Loucy (cell line): ENCODE results near the gene TUFT1.

Source experiments
- H2AFZ ChIP-seq: fragments of 200-600 bp; sonication (generic); 2 replicates; pipeline ENCODE4 v1.6.0; 2016; ENCODE audit warnings: antibody characterized with exemption, mild to moderate bottlenecking, low read length, moderate library complexity
- H3F3A ChIP-seq: fragments of 200-600 bp; 2 replicates; pipeline ENCODE4 v1.6.0; 2016; ENCODE audit warnings: antibody characterized with exemption, low read depth, mild to moderate bottlenecking
- H3K27me3 ChIP-seq: fragments of 200-600 bp; sonication (generic); 2 replicates; pipeline ENCODE4 v1.6.1; 2014; ENCODE audit warnings: low read length, mild to moderate bottlenecking; ENCODE audit not compliant: insufficient read depth, poor library complexity, severe bottlenecking
- H3K36me3 ChIP-seq: fragments of 200-600 bp; sonication (generic); 2 replicates; pipeline ENCODE4 v1.6.1; 2016; ENCODE audit warnings: low read length; ENCODE audit not compliant: insufficient read depth
- H3K4me1 ChIP-seq: fragments of 200-600 bp; sonication (generic); 2 replicates; pipeline ENCODE4 v1.5.1; 2014; ENCODE audit warnings: low read length, mild to moderate bottlenecking; ENCODE audit not compliant: insufficient read depth, poor library complexity, severe bottlenecking
- H3K4me2 ChIP-seq: fragments of 200-600 bp; sonication (generic); 2 replicates; pipeline ENCODE4 v1.6.0; 2014; ENCODE audit warnings: antibody characterized with exemption, low read length, low read depth, mild to moderate bottlenecking; ENCODE audit not compliant: poor library complexity, severe bottlenecking
- H3K4me3 ChIP-seq: fragments of 200-600 bp; sonication (generic); 2 replicates; pipeline ENCODE4 v1.5.1; 2014; ENCODE audit warnings: low read length, mild to moderate bottlenecking, mixed read lengths; ENCODE audit not compliant: poor library complexity, severe bottlenecking
- H3K79me2 ChIP-seq: fragments of 200-600 bp; sonication (generic); 2 replicates; pipeline ENCODE4 v1.6.1; 2014; ENCODE audit warnings: low read length; ENCODE audit not compliant: insufficient read depth
- H3K9ac ChIP-seq: fragments of 200-600 bp; sonication (generic); 2 replicates; pipeline ENCODE4 v1.6.0; 2014; ENCODE audit warnings: mild to moderate bottlenecking, low read depth, low read length, moderate library complexity; ENCODE audit not compliant: poor library complexity, severe bottlenecking
- H3K9me2 ChIP-seq: fragments of 200-600 bp; sonication (generic); replicated peaks from 2 replicates; pipeline ENCODE4 v1.6.1; 2016; ENCODE audit warnings: low read depth, low read length, mixed read lengths
- H3K9me3 ChIP-seq: fragments of 200-600 bp; sonication (generic); 2 replicates; pipeline ENCODE4 v1.6.1; 2014; ENCODE audit warnings: mild to moderate bottlenecking, antibody characterized with exemption, low read length, low read depth; ENCODE audit not compliant: insufficient read depth
- H4K20me1 ChIP-seq: fragments of 200-600 bp; sonication (generic); 2 replicates; pipeline ENCODE4 v1.6.0; 2014; ENCODE audit warnings: antibody characterized with exemption, low read length, mild to moderate bottlenecking; ENCODE audit not compliant: insufficient read depth, poor library complexity, severe bottlenecking
- EZH2phosphoT487 ChIP-seq: fragments of 200-600 bp; IDR thresholded peaks from 2 replicates; pipeline ENCODE4 v1.6.1; 2018; ENCODE audit warnings: antibody characterized with exemption, mild to moderate bottlenecking, moderate library complexity, borderline replicate concordance
- TF ChIP-seq, protein P1 (sequence below): fragments of 200-600 bp; sonication (generic); conservative IDR thresholded peaks from 2 replicates; pipeline ENCODE4 v1.5.1; 2014; ENCODE audit warnings: mild to moderate bottlenecking, antibody characterized with exemption, low read length

The TUFT1 gene

DNA sequence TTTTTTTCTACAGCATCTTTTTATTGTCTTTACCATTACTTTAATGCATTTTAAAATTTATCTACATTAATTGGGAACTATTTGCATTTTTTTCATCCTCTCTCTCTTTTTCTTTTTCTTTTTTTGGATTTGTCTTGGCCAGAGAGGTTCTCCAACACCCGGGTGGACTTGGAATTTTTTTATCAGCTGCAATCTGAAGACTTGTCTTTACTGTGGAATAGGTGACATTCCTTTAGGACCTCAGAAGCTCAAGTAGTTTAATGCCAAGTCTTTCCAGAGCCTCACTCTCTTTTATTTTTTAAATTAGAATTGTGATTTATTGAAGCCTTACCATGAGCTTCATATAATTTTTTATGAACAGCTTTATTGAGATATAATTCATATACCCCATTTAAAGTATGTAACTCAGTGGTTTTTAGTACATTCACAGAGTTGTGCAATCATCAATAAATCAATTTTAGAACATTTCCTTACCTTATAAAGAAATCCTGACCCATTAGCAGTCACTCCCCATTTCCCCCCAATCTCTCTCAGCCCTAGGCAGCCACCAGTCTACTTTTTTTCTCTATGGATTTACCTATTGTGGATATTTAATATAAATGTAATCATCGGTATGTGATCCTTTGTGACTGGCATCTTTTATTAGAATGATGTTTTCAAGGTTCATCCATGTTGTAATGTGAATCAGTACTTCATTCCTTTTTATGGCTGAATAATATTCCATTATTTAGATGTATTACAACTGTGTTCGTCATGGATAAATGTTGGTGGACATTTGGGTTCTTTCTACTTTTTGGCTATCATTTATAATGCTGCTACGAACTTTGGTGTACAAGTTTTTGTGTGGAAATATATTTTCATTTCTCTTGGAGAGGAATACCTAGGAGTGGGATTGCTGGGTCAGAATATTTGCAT lies 6.2 kb downstream of the TUFT1 start:
- Histone ChIP-seq H2AFZ (no peak overlapping the region), H3K27me3 (no peaks in the 10 kb centered on the region), H3K9ac (no peak overlapping the region), H3K9me3 (no peaks in the 10 kb centered on the region), H4K20me1 (no peaks in the 10 kb centered on the region), H3K79me2 (no peaks in the 10 kb centered on the region), H3K36me3 (no peaks in the 10 kb centered on the region), H3K4me1 (no peaks in the 10 kb centered on the region), H3F3A (no peaks in the 10 kb centered on the region), H3K9me2 (no peaks in the 10 kb centered on the region), H3K4me2 (no peak overlapping the region), H3K4me3 (no peak overlapping the region)
- TF ChIP-seq, protein P1, sequence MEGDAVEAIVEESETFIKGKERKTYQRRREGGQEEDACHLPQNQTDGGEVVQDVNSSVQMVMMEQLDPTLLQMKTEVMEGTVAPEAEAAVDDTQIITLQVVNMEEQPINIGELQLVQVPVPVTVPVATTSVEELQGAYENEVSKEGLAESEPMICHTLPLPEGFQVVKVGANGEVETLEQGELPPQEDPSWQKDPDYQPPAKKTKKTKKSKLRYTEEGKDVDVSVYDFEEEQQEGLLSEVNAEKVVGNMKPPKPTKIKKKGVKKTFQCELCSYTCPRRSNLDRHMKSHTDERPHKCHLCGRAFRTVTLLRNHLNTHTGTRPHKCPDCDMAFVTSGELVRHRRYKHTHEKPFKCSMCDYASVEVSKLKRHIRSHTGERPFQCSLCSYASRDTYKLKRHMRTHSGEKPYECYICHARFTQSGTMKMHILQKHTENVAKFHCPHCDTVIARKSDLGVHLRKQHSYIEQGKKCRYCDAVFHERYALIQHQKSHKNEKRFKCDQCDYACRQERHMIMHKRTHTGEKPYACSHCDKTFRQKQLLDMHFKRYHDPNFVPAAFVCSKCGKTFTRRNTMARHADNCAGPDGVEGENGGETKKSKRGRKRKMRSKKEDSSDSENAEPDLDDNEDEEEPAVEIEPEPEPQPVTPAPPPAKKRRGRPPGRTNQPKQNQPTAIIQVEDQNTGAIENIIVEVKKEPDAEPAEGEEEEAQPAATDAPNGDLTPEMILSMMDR: no peak
- no peak for TF ChIP-seq EZH2phosphoT487

DNA sequence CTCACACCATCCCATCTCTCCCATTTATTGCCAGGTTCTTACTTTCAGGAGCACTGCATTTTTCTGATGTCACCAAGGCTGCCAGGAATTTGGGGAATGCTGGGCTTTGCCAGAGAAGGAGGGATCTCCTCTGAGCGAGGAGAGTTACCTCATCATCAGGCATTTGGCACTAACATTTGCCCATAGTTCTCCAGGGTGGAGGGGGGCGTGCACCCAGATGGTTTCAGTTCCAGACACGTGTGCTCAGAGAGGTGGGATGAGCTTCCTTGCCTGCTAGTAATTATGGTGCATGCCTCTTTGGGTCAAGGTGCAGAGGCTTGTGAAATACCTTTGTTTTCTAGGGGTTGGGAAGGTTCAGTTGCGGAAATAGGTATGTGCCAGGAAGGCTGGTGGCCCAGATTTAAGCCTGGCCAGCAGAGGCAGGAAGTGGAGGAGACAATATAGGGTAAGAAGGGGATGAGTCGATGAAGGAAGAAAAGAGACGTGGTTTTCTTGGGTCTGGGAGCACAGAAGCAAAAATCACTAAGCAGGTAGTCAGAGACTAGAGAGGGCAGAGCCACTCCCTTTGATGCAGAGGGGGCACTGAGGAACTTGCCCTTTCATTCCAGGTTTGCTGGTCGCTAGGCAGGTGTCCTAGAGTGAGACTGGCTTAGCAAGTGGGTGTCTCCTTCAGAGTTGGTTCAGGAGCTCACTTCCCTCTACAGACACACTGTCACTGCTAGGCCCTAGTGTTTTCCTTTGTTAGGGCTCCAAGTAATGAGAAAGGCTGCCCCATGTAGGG lies 7.2 kb downstream of the TUFT1 start:
- Histone ChIP-seq H4K20me1 (no peaks in the 10 kb centered on the region), H3K36me3 (no peaks in the 10 kb centered on the region), H3K9me2 (no peaks in the 10 kb centered on the region), H2AFZ (no peak overlapping the region), H3K9me3 (no peaks in the 10 kb centered on the region), H3K9ac (no peak overlapping the region), H3F3A (no peaks in the 10 kb centered on the region), H3K4me2 (no peak overlapping the region), H3K79me2 (no peaks in the 10 kb centered on the region), H3K4me1 (no peaks in the 10 kb centered on the region), H3K4me3 (no peak overlapping the region), H3K27me3 (no peaks in the 10 kb centered on the region)
- TF ChIP-seq, protein P1: no peak

DNA sequence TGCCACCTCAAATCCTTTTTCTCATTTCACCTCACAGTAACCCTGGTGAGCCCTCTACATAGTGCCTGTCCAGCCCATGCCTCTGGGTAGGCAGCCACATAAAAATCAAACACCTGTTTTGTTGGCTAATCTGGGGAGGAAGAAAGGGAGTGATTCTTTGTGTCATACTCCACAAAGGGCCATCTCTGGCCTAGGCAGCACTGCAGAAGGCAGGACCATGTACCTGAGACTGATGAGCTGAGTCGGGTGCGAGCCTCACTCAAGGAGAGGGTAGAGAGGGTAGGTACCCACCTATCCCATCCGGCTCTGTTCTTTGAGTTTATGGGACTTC lies 7.8 kb downstream of the TUFT1 start:
- no peak for TF ChIP-seq EZH2phosphoT487
- TF ChIP-seq, protein P1: no peak
- H3K4me3 ChIP-seq: no peak overlapping the region
- no peak overlapping the region for H2AFZ ChIP-seq
- H3K9me3 ChIP-seq: no peaks in the 10 kb centered on the region
- no peaks in the 10 kb centered on the region for H3K27me3 ChIP-seq
- no peaks in the 10 kb centered on the region for H3K9me2 ChIP-seq
- no peak overlapping the region for H3K4me2 ChIP-seq
- H3K9ac ChIP-seq: no peak overlapping the region
- no peaks in the 10 kb centered on the region for H4K20me1 ChIP-seq
- H3K36me3 ChIP-seq: no peaks in the 10 kb centered on the region
- no peaks in the 10 kb centered on the region for H3K4me1 ChIP-seq
- no peaks in the 10 kb centered on the region for H3K79me2 ChIP-seq
- no peaks in the 10 kb centered on the region for H3F3A ChIP-seq
